Left forelimb (tissue), 1 donor: Measurements from ENCODE around the gene CAPN8.
A peak's percentile ranks its signal among the peaks of the same experiment; 100 is the strongest.

Experiments
- DNase-seq: peaks from one replicate; pipeline ENCODE4 v3.0.0-alpha.2; 2018; ENCODE audit warnings: low spot score

The CAPN8 gene

DNA sequence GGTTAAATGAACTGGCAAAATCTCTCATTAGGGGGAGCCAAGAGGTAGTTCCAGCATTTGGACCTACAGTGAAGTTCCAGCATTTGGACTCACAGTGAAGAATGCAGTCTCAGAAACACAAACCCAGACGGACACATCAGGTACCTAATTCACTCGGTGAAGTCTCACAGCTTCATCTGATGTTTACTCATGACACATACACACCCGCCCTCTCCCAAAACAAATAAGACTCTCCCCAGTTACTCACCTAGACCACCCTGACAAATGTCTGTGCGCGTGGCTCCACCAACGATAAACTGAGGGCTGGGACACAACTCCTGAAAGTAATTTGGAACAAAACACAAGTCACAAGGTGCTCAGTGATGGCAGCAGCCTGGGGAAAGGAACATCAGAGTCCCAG, 11.4 kb downstream of the CAPN8 start:
- no peak for DNase-seq

- DNase-seq = no peak
Observed at GRCh38 chr1:223653431-223653830, 12.1 kb downstream of the CAPN8 start.

GRCh38 chr1:223653015-223653414, 12.5 kb downstream of the CAPN8 start:
- no peak for DNase-seq

DNA sequence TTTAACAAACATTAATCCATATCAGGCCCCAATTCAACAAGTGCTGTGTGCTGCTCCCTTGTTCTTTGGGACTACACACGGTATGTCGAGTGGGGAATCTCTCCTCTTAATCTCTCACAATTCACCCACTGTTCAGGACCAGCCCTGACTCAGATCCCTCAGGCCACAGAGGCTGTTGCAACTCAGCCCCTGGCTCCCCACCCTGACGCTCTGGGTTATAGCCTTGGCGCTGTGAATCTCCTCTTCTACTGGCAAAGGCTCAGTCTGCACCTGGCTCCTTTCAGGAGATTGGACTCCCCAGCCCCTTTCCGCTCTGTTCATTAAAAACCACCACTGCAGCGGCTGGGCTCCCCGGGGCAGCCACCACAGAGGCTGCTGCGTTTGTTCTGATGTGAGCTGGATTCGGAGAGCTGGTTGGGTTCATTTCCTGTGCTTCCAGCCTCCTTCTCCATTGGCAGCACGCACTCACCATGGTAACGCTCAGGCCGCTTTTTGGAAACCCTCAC, 13.0 kb downstream of the CAPN8 start:
- peak; percentile 71 for DNase-seq

- DNase-seq = no peak
Observed at GRCh38 chr1:223651291-223651991, 14.1 kb downstream of the CAPN8 start.

GRCh38 chr1:223650465-223650864, 15.0 kb downstream of the CAPN8 start:
- DNase-seq = no peak

GRCh38 chr1:223649222-223649621, 16.3 kb downstream of the CAPN8 start:
- no peak for DNase-seq

- no peak for DNase-seq
Observed at GRCh38 chr1:223647249-223647648, 18.3 kb downstream of the CAPN8 start.

DNA sequence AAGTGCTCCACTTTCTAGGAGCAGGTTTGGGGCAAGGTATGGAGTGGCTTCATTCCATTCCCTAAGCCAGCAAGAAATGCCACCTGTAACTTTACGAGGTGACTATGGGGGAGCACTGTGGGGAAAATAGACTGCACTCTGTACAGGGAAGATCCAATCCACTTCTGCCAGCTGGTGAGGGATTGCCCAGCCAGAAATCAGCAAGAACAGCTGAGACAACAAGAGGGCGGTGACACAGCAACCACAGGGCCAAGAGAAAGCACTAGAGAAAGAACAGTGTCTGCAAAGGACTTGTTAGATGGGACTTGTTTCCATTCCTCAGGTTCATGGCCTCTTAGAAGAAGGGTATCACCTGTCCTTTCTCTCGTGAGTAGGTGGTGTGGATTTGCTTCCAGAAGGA, 19.6 kb downstream of the CAPN8 start:
- DNase-seq = no peak

DNA sequence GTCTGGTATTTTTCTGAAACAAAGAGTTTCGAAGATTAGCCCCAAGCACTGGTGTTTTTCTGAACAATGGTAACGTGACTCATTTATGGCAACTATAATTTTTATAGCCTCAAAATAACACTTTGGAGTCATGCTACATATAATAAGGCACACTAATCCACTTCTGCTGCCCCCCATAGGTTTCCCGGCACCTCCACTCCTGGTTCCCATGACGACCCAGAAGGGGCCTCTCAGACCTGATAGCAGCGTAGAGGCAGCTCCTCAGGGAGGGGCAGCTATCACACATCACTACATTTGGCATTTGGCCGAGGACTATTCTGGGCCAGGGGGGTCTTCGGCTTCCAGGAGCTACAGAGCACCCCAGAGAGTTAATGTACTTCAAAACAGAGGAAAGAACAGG, 23.3 kb downstream of the CAPN8 start:
- DNase-seq = no peak

- no peak for DNase-seq
Observed at GRCh38 chr1:223641523-223642039, 23.9 kb downstream of the CAPN8 start.

- DNase-seq = no peak
Observed at GRCh38 chr1:223639331-223639749, 26.2 kb downstream of the CAPN8 start.

DNA sequence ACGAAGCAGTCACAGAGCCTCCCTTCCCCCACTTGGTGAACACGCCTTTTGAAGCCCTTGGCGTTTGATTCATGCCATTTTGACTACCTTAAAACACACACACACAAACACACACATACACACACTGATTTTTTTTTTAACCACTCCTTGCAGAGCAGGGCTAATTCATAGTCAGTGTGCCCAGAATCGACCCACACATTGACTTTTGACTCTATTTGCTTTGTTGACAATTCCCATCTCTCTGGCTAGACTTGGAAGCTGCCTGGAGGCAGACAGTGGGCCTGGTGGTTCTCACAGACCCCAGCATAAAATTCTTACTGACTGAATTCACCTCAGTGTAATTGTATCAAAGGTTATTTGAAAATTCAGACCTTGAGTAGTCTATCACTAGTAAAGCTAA, 30.3 kb downstream of the CAPN8 start:
- no peak for DNase-seq

DNA sequence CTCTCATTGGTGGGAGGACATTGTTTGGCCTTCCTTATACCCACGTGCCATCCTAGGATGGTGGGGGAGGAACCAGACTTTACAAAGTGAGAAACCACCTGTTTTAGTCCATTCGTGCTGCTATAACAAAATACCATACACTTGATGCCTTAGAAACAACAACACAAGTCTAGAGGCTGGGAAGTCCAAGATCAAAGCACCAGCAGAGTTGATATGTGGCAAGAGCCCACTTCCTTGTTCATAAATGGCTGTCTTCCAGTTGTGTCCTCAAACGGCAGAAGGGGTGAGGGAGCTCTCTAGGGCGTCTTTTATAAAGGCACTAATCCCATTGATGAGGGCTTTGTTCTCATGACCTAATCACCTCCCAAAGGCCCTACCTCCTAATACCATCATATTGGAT, 31.1 kb downstream of the CAPN8 start:
- DNase-seq = no peak

GRCh38 chr1:223631956-223632355, 33.5 kb downstream of the CAPN8 start:
- DNase-seq = no peak

GRCh38 chr1:223631473-223631872, 34.0 kb downstream of the CAPN8 start:
- no peak for DNase-seq

DNA sequence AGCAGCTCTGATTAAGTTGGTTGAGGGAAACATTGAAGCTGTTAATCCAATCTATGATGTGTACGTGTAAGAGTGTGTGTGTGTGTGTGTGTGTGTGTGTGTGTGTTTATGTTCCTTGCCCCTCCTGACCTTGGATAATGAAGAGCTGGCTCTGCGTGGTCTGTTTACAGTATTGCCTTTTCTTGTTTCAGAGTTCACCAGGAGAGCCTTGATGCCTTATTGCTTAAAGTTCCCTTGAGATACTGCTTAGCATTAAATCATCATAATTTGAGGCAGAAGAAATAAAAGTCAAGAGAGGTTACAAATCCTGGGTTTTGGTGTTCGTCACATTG, 36.4 kb downstream of the CAPN8 start:
- DNase-seq = no peak

- DNase-seq = no peak
Observed at GRCh38 chr1:223628233-223629125, 37.0 kb downstream of the CAPN8 start.

DNA sequence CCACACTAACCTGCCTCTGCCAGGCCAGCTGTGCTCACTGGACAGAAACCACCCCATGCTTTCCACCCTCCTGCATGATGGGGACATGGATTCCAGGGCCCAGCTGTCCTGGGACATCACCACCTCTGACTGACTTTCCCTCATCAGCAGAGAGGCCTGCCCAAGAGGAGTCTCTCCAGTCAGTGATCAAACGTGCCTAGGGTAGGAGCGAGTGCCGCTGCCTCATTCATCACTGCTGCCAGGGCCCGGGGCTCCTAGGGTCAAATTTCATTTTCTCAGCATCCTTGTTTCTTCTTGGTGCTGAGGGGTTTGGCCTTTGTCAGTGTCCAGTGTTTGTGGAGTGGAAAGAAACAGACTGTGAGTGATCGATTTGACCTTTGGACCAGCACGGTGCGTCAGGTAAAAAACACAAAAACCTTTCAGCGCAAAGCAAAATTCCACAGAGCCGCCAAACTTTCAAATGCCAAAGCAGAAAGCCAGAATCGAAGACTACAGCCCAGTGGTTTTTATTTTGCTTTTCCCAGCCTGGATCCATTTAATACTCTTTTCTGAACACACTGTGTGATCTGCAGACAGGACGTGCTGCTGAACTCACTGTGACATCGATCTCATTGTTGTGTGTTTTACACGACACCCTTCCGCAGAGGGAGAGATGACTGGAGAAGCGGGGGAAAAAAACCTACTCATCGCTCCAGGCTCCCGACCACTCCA, 43.2 kb downstream of the CAPN8 start:
- no peak for DNase-seq

DNA sequence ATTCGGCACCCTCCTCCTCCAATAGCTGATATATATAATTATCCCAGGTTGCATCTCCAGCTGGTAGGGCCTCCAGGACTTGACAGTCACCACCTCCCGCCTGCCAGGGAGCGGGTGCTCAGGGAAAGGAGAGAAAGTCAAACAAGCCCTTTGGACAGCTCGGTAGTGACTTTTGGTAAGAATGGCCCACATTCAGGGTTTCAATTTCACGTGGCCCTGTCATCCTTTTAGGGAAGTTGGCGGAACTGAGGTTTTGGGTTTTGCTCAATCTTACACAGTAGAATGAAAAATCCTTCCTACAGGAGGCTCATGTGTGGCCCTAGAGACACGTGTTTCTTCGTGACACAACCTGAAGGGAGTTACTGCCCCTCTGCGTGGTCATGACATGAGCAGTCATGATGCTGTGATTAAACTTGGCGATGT, 44.2 kb downstream of the CAPN8 start:
- DNase-seq = no peak

DNA sequence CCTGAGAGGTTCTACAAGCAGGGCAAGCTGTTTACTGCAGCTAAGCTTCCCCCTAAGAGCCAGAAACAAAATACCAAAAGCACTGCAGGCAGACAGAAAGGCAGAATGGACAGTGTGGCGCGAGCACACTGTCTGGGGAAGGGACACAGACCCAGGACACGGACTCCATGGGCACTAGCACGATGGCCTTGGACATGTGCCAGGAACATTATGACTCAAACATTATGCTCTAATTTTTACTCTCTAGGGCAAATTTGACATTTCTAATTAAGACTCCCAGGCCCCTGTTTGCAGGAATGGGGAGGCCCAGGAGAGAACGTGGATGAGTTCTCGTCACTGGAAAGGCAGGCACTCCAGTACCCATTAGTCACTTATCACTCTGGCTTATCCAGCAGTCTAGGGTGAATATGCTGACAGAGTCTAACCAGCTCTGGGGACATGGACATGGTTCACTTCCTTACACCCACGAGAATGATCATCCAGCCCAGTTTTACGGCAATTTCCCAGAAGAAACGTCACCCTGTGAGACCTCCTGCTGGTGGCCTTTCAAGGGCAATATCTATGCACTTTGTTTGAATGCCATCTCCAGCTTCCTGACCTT, 45.1 kb downstream of the CAPN8 start:
- DNase-seq = no peak

GRCh38 chr1:223618680-223619079, 46.8 kb downstream of the CAPN8 start:
- no peak for DNase-seq
